Measurements from ENCODE around the gene TGFB2. TPM values are rescaled to one million over a fixed set of nuclear protein-coding genes. Genes with fewer than 3 reads are reported as not detected.

TGFB2 gene
- total RNA-seq, 1 experiment from 2014 or later, result 0.34 TPM

- Histone ChIP-seq H3K9me2 (ENCODE audit: insufficient read depth) (no peaks in the 10 kb centered on the region), H3K9me3 (ENCODE audit: control insufficient read depth in 1 of 2, insufficient read depth in 1 of 2, low read depth in 1 of 2, low read length in 2 of 2) (no peaks in the 10 kb centered on the region), H3K27me3 (ENCODE audit: insufficient read depth, low read length) (no peaks in the 10 kb centered on the region), H3K4me1 (ENCODE audit: control insufficient read depth in 1 of 2, insufficient read depth in 2 of 2, low read length in 2 of 2) (no peaks in the 10 kb centered on the region), H2AFZ (ENCODE audit: low read depth, low read length, poor library complexity, severe bottlenecking) (no peak overlapping the region), H4K20me1 (ENCODE audit: insufficient read depth) (0 out of 2 replicates have a peak, but pooled peaks cover 4% of the 10 kb centered on the region), H3K27ac (ENCODE audit: low read depth, low read length) (no peak overlapping the region), H3K4me3 (replicated peaks in 1 of 2; ENCODE audit: low read depth in 1 of 2, low read length in 2 of 2) (no peak overlapping the region), H3K79me2 (ENCODE audit: insufficient read depth, low read length) (peaks cover 2% of the 10 kb centered on the region), H3K9ac (ENCODE audit: low read length) (no peak overlapping the region), H3K4me2 (ENCODE audit: low read length) (no peak overlapping the region), H3K36me3 (ENCODE audit: control insufficient read depth in 1 of 2, insufficient read depth in 2 of 2, low read length in 2 of 2) (peaks cover 2 to 4% of the 10 kb centered on the region in 2 experiments; a peak in 1 of 4 replicates)
- CTCF ChIA-PET, result no interaction called here
- ATAC-seq, result no peak
- TF ChIP-seq EGR1 (IDR thresholded peaks at IDR 0.05; ENCODE audit: low read depth) (no peak), YY1 (IDR thresholded peaks at IDR 0.05; ENCODE audit: extremely low read depth, insufficient replicate concordance, low read depth, low read length) (no peak), ZFX (IDR thresholded peaks at IDR 0.05) (no peak), POLR2AphosphoS5 (IDR thresholded peaks at IDR 0.05; ENCODE audit: low read depth, low read length) (no peak), REST (IDR thresholded peaks at IDR 0.05; ENCODE audit: low read depth) (no peak), MAX (IDR thresholded peaks at IDR 0.05) (no peak), EZH2phosphoT487 (IDR thresholded peaks at IDR 0.05; ENCODE audit: borderline replicate concordance) (no peak)
- DNase-seq (ENCODE audit: low read depth, low spot score), result no peak
- RAD21 ChIA-PET (ENCODE audit: low non-redundant PET in 1 of 2, low total read pairs in 2 of 2, uncharacterized antibody in 2 of 2, unreplicated experiment in 2 of 2), result no interaction called here
- intact Hi-C loops (cut with micrococcal nuclease), result no loop called here
- BruUV-seq (replicated peaks), result no TSS peak
- POLR2A ChIA-PET, result no interaction called here
These were observed 21.4 kb upstream of the TGFB2 start for GRCh38 chr1:218323568-218324225.
